Measurements from ENCODE around the gene NDUFS1.
"Not testable (repeated sequence)": the region's sequence is repeated elsewhere in the genome, so short reads cannot be mapped to it uniquely, and the experiment has no call there.

NDUFS1 gene

DNA sequence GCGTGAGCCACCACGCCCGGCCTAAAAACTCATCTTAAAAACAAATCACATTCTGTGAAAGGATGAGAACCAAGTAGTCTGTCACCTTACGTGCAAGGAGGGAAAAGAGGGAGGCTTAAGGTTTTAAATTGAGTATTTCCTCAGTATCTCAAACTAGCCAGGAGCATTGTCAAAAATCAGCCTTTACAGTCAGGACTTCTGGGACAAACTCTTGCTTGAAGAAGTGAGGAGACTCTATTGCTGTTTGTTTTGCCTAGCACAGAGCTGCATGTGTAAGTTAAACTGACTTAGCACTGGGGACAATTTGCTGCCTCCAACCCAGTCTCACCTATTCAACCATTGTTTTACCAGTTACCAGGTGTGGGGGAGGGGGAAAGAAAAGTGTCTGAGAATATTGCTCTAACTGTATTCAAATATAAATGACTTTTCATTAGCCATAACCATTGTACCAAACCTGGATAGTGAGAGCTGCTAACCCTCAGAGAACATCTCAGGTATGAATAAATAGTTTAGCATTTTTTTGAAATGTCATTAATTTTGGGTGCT lies 76.9 kb downstream of the NDUFS1 start:
- peak overlapping the region; percentile 99; the same call in 1 of the 2 replicates for H3K27ac ChIP-seq
- no peak for TF ChIP-seq CTCF (conservative IDR thresholded peaks at IDR 0.05)

DNA sequence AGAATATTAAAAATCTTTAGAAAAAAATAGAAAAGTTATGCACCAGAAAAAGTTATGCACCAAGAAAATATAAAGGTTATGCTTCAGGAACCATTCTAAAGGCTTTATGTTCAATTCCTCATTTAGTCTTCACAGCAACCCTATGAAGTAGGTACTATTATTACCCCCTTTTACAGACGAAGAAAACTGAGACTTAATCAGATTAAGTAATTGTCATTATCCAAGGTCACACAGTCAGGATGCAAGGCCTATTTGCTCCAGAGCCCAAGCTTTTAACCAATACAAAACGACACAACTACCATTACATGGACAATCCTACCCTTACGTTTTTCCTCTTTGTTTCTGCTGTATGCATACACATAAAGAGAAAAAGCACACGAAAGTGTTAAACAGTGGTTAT lies 78.3 kb downstream of the NDUFS1 start:
- no peak for TF ChIP-seq CTCF (conservative IDR thresholded peaks at IDR 0.05)
- H3K27ac ChIP-seq = no peak overlapping the region

DNA sequence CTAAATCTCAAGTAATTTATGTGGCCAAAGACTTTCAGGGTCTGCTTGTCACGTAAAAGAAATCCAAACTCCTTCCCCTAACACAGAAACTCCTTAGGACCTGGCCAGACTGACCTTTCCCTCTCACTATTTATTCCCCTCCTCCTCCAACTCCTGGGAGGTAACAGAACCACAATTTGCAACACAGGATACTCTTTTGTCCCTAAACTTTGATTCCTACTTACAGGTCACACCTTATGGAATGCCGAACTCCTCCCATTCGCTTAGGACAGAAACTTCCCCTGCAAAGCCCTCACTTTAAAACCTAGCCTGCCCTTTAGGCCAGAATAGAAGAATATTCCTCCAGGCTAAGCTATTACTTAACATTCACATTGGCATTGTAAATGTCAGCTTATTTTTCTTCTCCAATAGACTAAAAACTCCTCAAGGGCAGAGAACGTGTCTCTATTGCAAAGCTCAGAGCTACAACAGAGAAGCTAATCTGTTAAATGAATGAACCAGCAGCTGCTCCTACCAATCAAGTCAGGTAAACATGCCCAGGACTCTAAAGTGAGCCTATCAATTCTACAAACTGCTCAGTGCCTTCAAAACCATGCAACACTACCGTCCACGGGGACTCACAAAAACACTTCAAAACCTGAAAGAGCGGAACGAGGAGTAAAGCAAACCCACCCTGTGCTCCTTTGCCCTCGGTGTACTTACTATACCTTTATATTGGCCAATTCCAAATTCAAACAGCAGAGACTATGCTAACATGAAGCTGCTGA lies 79.4 kb downstream of the NDUFS1 start:
- no peak overlapping the region for H3K27ac ChIP-seq
- no peak for TF ChIP-seq CTCF (conservative IDR thresholded peaks at IDR 0.05)

GRCh38 chr2:206077879-206078278 lies 81.4 kb downstream of the NDUFS1 start:
- not testable (repeated sequence) for H3K27ac ChIP-seq

DNA sequence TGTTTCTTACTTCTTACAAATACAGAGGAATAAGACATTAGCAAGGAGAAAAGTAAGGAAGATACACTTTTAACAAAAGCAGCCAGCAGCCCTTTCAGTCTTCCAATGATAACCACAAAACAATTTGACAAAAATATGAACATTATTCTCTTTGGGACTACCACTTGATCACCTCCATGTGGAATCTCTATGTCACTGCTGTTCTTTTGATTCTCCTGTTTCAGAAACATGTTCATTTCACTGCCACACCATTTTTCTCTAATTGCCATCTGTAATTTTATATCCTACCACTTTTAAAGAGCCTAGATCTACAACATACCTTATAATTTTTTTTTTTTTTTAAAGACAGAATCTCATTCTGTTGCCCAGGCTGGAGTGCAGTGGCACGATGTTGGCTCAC lies 84.1 kb downstream of the NDUFS1 start:
- TF ChIP-seq CTCF (conservative IDR thresholded peaks at IDR 0.05) = no peak
- no peak overlapping the region for H3K27ac ChIP-seq

DNA sequence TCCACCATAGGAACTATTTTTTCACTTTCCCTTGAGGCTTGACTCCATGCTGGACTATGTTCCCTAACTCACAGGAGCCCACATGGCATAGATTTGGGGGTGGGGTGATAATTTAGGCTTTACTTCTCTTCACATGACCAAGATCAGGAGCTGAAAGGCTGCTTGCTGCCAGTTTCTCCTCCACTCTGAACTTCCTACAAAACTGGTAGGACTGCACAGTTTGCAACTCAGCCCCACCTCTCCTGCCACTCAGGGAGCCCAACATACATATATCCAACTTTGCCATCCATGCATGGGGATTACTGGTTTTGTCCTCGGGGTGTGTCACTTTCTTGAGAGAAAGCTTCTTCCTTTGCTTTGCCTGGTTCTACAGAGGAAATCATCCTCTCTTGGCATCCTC lies 87.4 kb downstream of the NDUFS1 start:
- H3K27ac ChIP-seq = no peak overlapping the region

GRCh38 chr2:206069417-206069816 lies 89.8 kb downstream of the NDUFS1 start:
- H3K27ac ChIP-seq = no peak overlapping the region

More for the DNA sequence above, 87.4 kb downstream of the NDUFS1 start:
- no peak for TF ChIP-seq CTCF (conservative IDR thresholded peaks at IDR 0.05)

More at GRCh38 chr2:206069417-206069816, 89.8 kb downstream of the NDUFS1 start:
- TF ChIP-seq CTCF (conservative IDR thresholded peaks at IDR 0.05) = no peak
